ENCODE measurements around the gene CLCN7. TPM values are rescaled to one million over a fixed set of nuclear protein-coding genes. Genes with fewer than 3 reads are reported as not detected.

The CLCN7 gene
- total and polyA plus RNA-seq, 2 donors (not counting 3 experiments of a cell fraction or from before 2014, with no cell fraction given): 59.8 to 94.9 TPM

DNA sequence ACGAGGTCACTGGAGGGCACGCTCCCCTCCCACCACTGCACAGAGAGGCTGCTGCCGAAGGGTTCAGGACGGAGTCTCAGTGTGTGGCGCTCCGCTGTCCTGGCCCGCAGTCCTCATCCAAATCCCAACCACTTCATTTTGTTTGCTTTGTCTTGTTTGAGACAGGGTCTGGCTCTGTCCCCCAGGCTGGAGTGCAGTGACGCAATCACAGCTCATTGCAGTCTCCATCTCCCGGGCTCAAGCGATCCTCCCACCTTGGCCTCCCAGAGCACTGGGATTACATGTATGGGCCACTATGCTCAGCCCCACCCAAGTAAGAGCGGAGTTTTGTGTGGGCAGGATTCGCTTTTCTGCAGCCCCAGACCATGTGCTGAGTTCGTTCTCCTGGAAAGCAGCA lies 73.1 kb downstream of the CLCN7 start:
- Histone ChIP-seq H3K9me1 (replicated peaks; ENCODE audit: control insufficient read depth, extremely low read depth, insufficient read depth, low read length) (no peaks in the 10 kb centered on the region), H3K4me1 (ENCODE audit: control insufficient read depth, extremely low read depth, insufficient read depth, low read length) (no peaks in the 10 kb centered on the region), H3K4me3 (replicated peaks in 1 of 3; ENCODE audit: insufficient read depth in 1 of 3, low read depth in 1 of 3, low read length in 3 of 3) (no peak overlapping the region), H3K4me2 (ENCODE audit: insufficient read depth, low read length) (no peak overlapping the region), H3K9ac (replicated peaks; ENCODE audit: extremely low read depth, insufficient read depth, low read length) (no peak overlapping the region), H2AFZ (ENCODE audit: low read depth, low read length) (no peak overlapping the region), H3K9me3 (replicated peaks; ENCODE audit: control insufficient read depth, insufficient read depth, low read length) (no peaks in the 10 kb centered on the region), H3K27me3 (ENCODE audit: control insufficient read depth in 2 of 2, insufficient read depth in 2 of 2, low read length in 2 of 2) (no peaks in the 10 kb centered on the region), H3K79me2 (ENCODE audit: control insufficient read depth, insufficient read depth, low read length) (no peaks in the 10 kb centered on the region), H4K20me1 (replicated peaks; ENCODE audit: control insufficient read depth, extremely low read depth, insufficient read depth, low read length) (no peaks in the 10 kb centered on the region), H3K27ac (ENCODE audit: insufficient read depth, low read depth, low read length) (no peak overlapping the region), H3K36me3 (ENCODE audit: control insufficient read depth in 2 of 2, extremely low read depth in 1 of 2, insufficient read depth in 2 of 2, low read length in 2 of 2) (peaks cover 0 to 24% of the 10 kb centered on the region in 2 experiments)
- no TSS peak for BruUV-seq (replicated peaks)
- FAIRE-seq (no peak), DNase-seq (ENCODE audit: low read depth, low spot score) (no peak)
- ChIA-PET CTCF (no interaction called here), POLR2A (no interaction called here)
- intact Hi-C loops (cut with micrococcal nuclease): loop anchor here (10.0 kb wide), 1 partner anchor 97 kb away; the partner anchor contains the start of gene UBE2I
- dilution Hi-C loops (cut with MboI; ENCODE audit: extremely low pct_ligation_motif_present, low sequenced_read_pairs): no loop called here
- TF ChIP-seq POLR2AphosphoS5 (IDR thresholded peaks at IDR 0.05; ENCODE audit: insufficient read depth, low read depth, low read length) (no peak), EZH2 (IDR thresholded peaks at IDR 0.05; ENCODE audit: borderline replicate concordance, low read depth, low read length, severe bottlenecking) (no peak), JUN (IDR thresholded peaks at IDR 0.05; ENCODE audit: borderline replicate concordance, insufficient read depth, insufficient read length, low read depth) (no peak), POLR2A (IDR thresholded peaks at IDR 0.05; ENCODE audit: low read depth, low read length) (no peak), GATA2 (IDR thresholded peaks at IDR 0.05; ENCODE audit: insufficient read depth, insufficient read length, low read depth, low read length) (no peak), FOS (IDR thresholded peaks at IDR 0.05; ENCODE audit: borderline replicate concordance, insufficient read depth, low read length) (no peak), MYC (IDR thresholded peaks at IDR 0.05; ENCODE audit: low read depth, low read length) (no peak)
- TF ChIP-seq, protein P1, sequence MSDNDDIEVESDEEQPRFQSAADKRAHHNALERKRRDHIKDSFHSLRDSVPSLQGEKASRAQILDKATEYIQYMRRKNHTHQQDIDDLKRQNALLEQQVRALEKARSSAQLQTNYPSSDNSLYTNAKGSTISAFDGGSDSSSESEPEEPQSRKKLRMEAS (IDR thresholded peaks at IDR 0.05; ENCODE audit: insufficient read depth, insufficient read length): no peak
- TF ChIP-seq, protein P2, sequence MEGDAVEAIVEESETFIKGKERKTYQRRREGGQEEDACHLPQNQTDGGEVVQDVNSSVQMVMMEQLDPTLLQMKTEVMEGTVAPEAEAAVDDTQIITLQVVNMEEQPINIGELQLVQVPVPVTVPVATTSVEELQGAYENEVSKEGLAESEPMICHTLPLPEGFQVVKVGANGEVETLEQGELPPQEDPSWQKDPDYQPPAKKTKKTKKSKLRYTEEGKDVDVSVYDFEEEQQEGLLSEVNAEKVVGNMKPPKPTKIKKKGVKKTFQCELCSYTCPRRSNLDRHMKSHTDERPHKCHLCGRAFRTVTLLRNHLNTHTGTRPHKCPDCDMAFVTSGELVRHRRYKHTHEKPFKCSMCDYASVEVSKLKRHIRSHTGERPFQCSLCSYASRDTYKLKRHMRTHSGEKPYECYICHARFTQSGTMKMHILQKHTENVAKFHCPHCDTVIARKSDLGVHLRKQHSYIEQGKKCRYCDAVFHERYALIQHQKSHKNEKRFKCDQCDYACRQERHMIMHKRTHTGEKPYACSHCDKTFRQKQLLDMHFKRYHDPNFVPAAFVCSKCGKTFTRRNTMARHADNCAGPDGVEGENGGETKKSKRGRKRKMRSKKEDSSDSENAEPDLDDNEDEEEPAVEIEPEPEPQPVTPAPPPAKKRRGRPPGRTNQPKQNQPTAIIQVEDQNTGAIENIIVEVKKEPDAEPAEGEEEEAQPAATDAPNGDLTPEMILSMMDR (IDR thresholded peaks at IDR 0.05; ENCODE audit: extremely low read depth in 1 of 2, insufficient read depth in 1 of 2, low read depth in 1 of 2, low read length in 2 of 2): no peak
